Neural progenitor cell (in vitro differentiated cells): ENCODE data around the gene MAML3. TPM values are rescaled to one million over a fixed set of nuclear protein-coding genes. Genes with fewer than 3 reads are reported as not detected.

ENCODE experiments used
- DNase-seq: peaks from one replicate; pipeline ENCODE4 v3.0.0-alpha.2; 2016; ENCODE audit warnings: low spot score
- H2AFZ ChIP-seq: fragments of 200-600 bp; sonication (generic); replicated peaks from 2 replicates; pipeline ENCODE4 v1.6.1; 2016; ENCODE audit warnings: antibody characterized with exemption
- H3F3A ChIP-seq: fragments of 200-600 bp; sonication (generic); 2 replicates; pipeline ENCODE4 v1.6.1; 2016; ENCODE audit warnings: antibody characterized with exemption, low read depth
- H3K27ac ChIP-seq: fragments of 200-600 bp; sonication (generic); 2 replicates; pipeline ENCODE4 v1.5.1; 2016; ENCODE audit warnings: mild to moderate bottlenecking
- H3K27me3 ChIP-seq: fragments of 200-600 bp; sonication (generic); 2 replicates; pipeline ENCODE4 v1.6.1; 2016; ENCODE audit warnings: mild to moderate bottlenecking, moderate library complexity
- H3K36me3 ChIP-seq: fragments of 200-600 bp; sonication (generic); 2 replicates; pipeline ENCODE4 v1.5.1; 2016
- H3K4me1 ChIP-seq: fragments of 200-600 bp; sonication (generic); 2 replicates; pipeline ENCODE4 v1.6.1; 2016; ENCODE audit warnings: mixed run types
- H3K4me2 ChIP-seq: fragments of 200-600 bp; sonication (generic); 2 replicates; pipeline ENCODE4 v1.6.1; 2016
- H3K4me3 ChIP-seq: fragments of 200-600 bp; sonication (generic); 2 replicates; pipeline ENCODE4 v1.5.1; 2016
- H3K79me2 ChIP-seq: fragments of 200-600 bp; sonication (generic); 2 replicates; pipeline ENCODE4 v1.6.1; 2016; ENCODE audit warnings: low read depth
- H3K9ac ChIP-seq: fragments of 200-600 bp; sonication (generic); 2 replicates; pipeline ENCODE4 v1.6.1; 2016
- H3K9me3 ChIP-seq: fragments of 200-600 bp; sonication (generic); 2 replicates; pipeline ENCODE4 v1.5.1; 2016; ENCODE audit warnings: low read depth
- H4K20me1 ChIP-seq: fragments of 200-600 bp; sonication (generic); 2 replicates; pipeline ENCODE4 v1.6.1; 2016; ENCODE audit warnings: low read depth
- H3K27ac Mint-ChIP-seq: 3 replicates; pipeline ENCODE4 v1.8.0; 2021; ENCODE audit warnings: mixed read lengths
- H3K27me3 Mint-ChIP-seq: 2 replicates; pipeline ENCODE4 v1.8.0; 2022; ENCODE audit warnings: low read depth, mild to moderate bottlenecking, inconsistent platforms, moderate library complexity, mixed read lengths; ENCODE audit not compliant: insufficient read depth
- H3K36me3 Mint-ChIP-seq: 3 replicates; pipeline ENCODE4 v1.8.0; 2021; ENCODE audit warnings: mixed read lengths
- H3K4me1 Mint-ChIP-seq: 3 replicates; pipeline ENCODE4 v1.8.0; 2021; ENCODE audit warnings: mixed read lengths
- H3K4me3 Mint-ChIP-seq: 3 replicates; pipeline ENCODE4 v1.8.0; 2021; ENCODE audit warnings: mild to moderate bottlenecking, moderate library complexity, mixed read lengths
- H3K9me3 Mint-ChIP-seq: 3 replicates; pipeline ENCODE4 v1.8.0; 2020; ENCODE audit warnings: mixed read lengths
- EZH2 ChIP-seq: fragments of 200-600 bp; sonication (generic); IDR thresholded peaks from 2 replicates; pipeline ENCODE4 v1.6.1; 2017; ENCODE audit warnings: antibody characterized with exemption, mild to moderate bottlenecking, moderate library complexity
- EZH2phosphoT487 ChIP-seq: fragments of 200-600 bp; sonication (generic); IDR thresholded peaks from 2 replicates; pipeline ENCODE4 v1.6.1; 2017; ENCODE audit warnings: antibody characterized with exemption
- total RNA-seq: library from RNA; depleted of rRNA; stranded (reverse); fragments of >200 nt; gene quantifications from 2 replicates; pipeline ENCODE4 v1.2.3, GENCODE V29; 2015; ENCODE audit warnings: low replicate concordance
- TF ChIP-seq, protein P1 (sequence below): fragments of 200-600 bp; sonication (generic); IDR thresholded peaks from 2 replicates; pipeline ENCODE4 v1.5.1; 2017; ENCODE audit warnings: antibody characterized with exemption, mild to moderate bottlenecking

Gene MAML3
- total RNA-seq, 1 donor from 2014 or later: 14.4 TPM

- no peak overlapping the region for H3K9ac ChIP-seq
- no peak overlapping the region for H3K4me3 Mint-ChIP-seq
Measured at GRCh38 chr4:139684351-139684750, 469.6 kb downstream of the MAML3 start.

GRCh38 chr4:139682741-139683151 is 471.2 kb downstream of the MAML3 start:
- no peaks in the 10 kb centered on the region for H3K36me3 ChIP-seq
- Mint-ChIP-seq H3K27me3 (peaks cover 7% of the 10 kb centered on the region), H3K9me3 (peaks cover 20% of the 10 kb centered on the region), H3K4me1 (peaks cover 13% of the 10 kb centered on the region), H3K27ac (no peak overlapping the region), H3K4me3 (no peak overlapping the region), H3K36me3 (peaks cover 49% of the 10 kb centered on the region)
- no peak overlapping the region for H3K4me3 ChIP-seq
- H3K4me1 ChIP-seq: no peaks in the 10 kb centered on the region
- no peaks in the 10 kb centered on the region for H3K9me3 ChIP-seq
- H3K79me2 ChIP-seq: no peaks in the 10 kb centered on the region
- H3K27me3 ChIP-seq: no peaks in the 10 kb centered on the region
- TF ChIP-seq EZH2phosphoT487 (no peak), EZH2 (no peak)
- TF ChIP-seq, protein P1, sequence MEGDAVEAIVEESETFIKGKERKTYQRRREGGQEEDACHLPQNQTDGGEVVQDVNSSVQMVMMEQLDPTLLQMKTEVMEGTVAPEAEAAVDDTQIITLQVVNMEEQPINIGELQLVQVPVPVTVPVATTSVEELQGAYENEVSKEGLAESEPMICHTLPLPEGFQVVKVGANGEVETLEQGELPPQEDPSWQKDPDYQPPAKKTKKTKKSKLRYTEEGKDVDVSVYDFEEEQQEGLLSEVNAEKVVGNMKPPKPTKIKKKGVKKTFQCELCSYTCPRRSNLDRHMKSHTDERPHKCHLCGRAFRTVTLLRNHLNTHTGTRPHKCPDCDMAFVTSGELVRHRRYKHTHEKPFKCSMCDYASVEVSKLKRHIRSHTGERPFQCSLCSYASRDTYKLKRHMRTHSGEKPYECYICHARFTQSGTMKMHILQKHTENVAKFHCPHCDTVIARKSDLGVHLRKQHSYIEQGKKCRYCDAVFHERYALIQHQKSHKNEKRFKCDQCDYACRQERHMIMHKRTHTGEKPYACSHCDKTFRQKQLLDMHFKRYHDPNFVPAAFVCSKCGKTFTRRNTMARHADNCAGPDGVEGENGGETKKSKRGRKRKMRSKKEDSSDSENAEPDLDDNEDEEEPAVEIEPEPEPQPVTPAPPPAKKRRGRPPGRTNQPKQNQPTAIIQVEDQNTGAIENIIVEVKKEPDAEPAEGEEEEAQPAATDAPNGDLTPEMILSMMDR: no peak
- no peak overlapping the region for H3K27ac ChIP-seq
- H3K4me2 ChIP-seq: no peak overlapping the region
- H2AFZ ChIP-seq: no peak overlapping the region
- H4K20me1 ChIP-seq: no peaks in the 10 kb centered on the region
- no peak overlapping the region for H3K9ac ChIP-seq
- H3F3A ChIP-seq: no peaks in the 10 kb centered on the region
- DNase-seq: no peak

More at GRCh38 chr4:139684351-139684750, 469.6 kb downstream of the MAML3 start:
- Histone ChIP-seq H3K36me3 (no peaks in the 10 kb centered on the region), H3K9me3 (no peaks in the 10 kb centered on the region), H3F3A (no peaks in the 10 kb centered on the region), H4K20me1 (no peaks in the 10 kb centered on the region), H3K4me1 (no peaks in the 10 kb centered on the region), H3K4me3 (no peak overlapping the region), H3K27me3 (no peaks in the 10 kb centered on the region), H3K27ac (no peak overlapping the region), H3K79me2 (no peaks in the 10 kb centered on the region), H2AFZ (no peak overlapping the region), H3K4me2 (no peak overlapping the region)
- DNase-seq: no peak
- TF ChIP-seq EZH2phosphoT487 (no peak), EZH2 (no peak)
- TF ChIP-seq, protein P1: no peak
- Mint-ChIP-seq H3K9me3 (peaks cover 20% of the 10 kb centered on the region), H3K27ac (no peak overlapping the region), H3K4me1 (peaks cover 17% of the 10 kb centered on the region), H3K36me3 (peaks cover 33% of the 10 kb centered on the region), H3K27me3 (peaks cover 9% of the 10 kb centered on the region)

DNA sequence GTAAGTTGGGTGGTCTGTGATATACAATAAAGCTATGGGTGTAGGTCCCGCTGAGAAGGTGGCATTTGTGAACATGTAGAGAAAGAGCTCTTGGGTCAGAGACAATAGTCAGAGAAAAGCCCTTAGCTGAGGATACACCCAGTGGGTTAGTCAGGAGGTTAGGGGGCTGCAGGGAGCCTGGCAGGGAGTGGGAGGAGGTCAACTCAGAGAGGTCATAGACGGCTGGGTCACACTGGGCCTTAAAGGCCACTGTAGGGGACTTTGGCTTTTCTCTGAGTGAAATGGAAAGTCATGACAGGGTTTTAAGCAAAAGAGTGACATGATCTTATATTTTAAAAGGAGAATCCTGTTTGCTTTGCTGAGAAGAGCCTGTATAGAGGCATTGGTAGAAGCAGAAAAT is 471.7 kb downstream of the MAML3 start:
- peaks cover 7% of the 10 kb centered on the region for H3K27me3 Mint-ChIP-seq

More for the DNA sequence above, 471.7 kb downstream of the MAML3 start:
- Histone ChIP-seq H4K20me1 (no peaks in the 10 kb centered on the region), H3K9me3 (no peaks in the 10 kb centered on the region), H3K9ac (no peak overlapping the region), H3K4me1 (no peaks in the 10 kb centered on the region), H3K27ac (no peak overlapping the region), H3K4me3 (no peak overlapping the region), H2AFZ (no peak overlapping the region), H3F3A (no peaks in the 10 kb centered on the region), H3K27me3 (no peaks in the 10 kb centered on the region), H3K4me2 (no peak overlapping the region), H3K79me2 (no peaks in the 10 kb centered on the region), H3K36me3 (no peaks in the 10 kb centered on the region)
- Mint-ChIP-seq H3K4me3 (peak overlapping the region; percentile 2), H3K27ac (no peak overlapping the region), H3K9me3 (peaks cover 20% of the 10 kb centered on the region), H3K36me3 (peaks cover 49% of the 10 kb centered on the region), H3K4me1 (peaks cover 13% of the 10 kb centered on the region)
- TF ChIP-seq, protein P1: no peak
- TF ChIP-seq EZH2phosphoT487 (no peak), EZH2 (no peak)
- no peak for DNase-seq
